Anterior cingulate cortex (tissue), 58 donors: ENCODE measurements around the gene DHX29.

Experiments used
- DNase-seq, 58 donors: peaks; one replicate each; lab custom pipeline; 2025; lab: John Stamatoyannopoulos, UW

The DHX29 gene

GRCh38 chr5:55232985-55233928 is 74.2 kb downstream of the DHX29 start, which contains the start of gene CCNO:
CCNO (minus strand) TSS chr5:55233608; CDS start chr5:55233523, 85 bp downstream.
- peak in 33 of 58 donors; percentile 9 to 72 (median 24) for DNase-seq

- peak in 4 of 58 donors; percentile 7 to 25 (median 10) for DNase-seq
Observed at GRCh38 chr5:55232271-55232984, 75.1 kb downstream of the DHX29 start.

- DNase-seq = no peak
Observed at GRCh38 chr5:55231919-55232270, 75.6 kb downstream of the DHX29 start.

GRCh38 chr5:55231029-55231918 is 76.2 kb downstream of the DHX29 start:
- peak in 1 of 58 donors; percentile 13 for DNase-seq

- no peak for DNase-seq
Observed at GRCh38 chr5:55230086-55230629, 77.3 kb downstream of the DHX29 start.

- no peak for DNase-seq
Observed at GRCh38 chr5:55227664-55228430, 79.6 kb downstream of the DHX29 start.

GRCh38 chr5:55226934-55227663 is 80.4 kb downstream of the DHX29 start, which contains the start of gene MCIDAS:
MCIDAS (minus strand) TSS chr5:55227315; CDS start chr5:55227138, 177 bp downstream.
- no peak for DNase-seq

GRCh38 chr5:55226027-55226933 is 81.2 kb downstream of the DHX29 start:
- DNase-seq = peak in 1 of 58 donors; percentile 18

GRCh38 chr5:55225346-55225745 is 82.1 kb downstream of the DHX29 start:
- no peak for DNase-seq

GRCh38 chr5:55223812-55224240 is 83.7 kb downstream of the DHX29 start:
- no peak for DNase-seq

GRCh38 chr5:55222985-55223811 is 84.3 kb downstream of the DHX29 start:
- no peak for DNase-seq

- no peak for DNase-seq
Observed at GRCh38 chr5:55222092-55222984, 85.2 kb downstream of the DHX29 start.

- DNase-seq = no peak
Observed at GRCh38 chr5:55220433-55221185, 86.9 kb downstream of the DHX29 start.

- no peak for DNase-seq
Observed at GRCh38 chr5:55219770-55220169, 87.7 kb downstream of the DHX29 start.

- no peak for DNase-seq
Observed at GRCh38 chr5:55218967-55219366, 88.5 kb downstream of the DHX29 start.
